K562 (cell line): ENCODE data around the gene NQO2. TPM values are rescaled to one million over a fixed set of nuclear protein-coding genes. Genes with fewer than 3 reads are reported as not detected.
A peak's percentile ranks its signal among the peaks of the same experiment; 100 is the strongest.

Experiments
- ATAC-seq: fragments of 200-7000 bp; cut with Tn5 transposase; 3 replicates; pipeline ENCODE4 v1.9.1; 2020; ENCODE audit warnings: moderate library complexity
- BruUV-seq: library from RNA; stranded (reverse); fragments of 400-500 nt; replicated peaks from 2 replicates; lab custom pipeline; 2021; lab: Mats Ljungman, UMichigan
- CTCF ChIA-PET: fragments of 300-600 bp; formaldehyde crosslinking; extraction: SDS; loops from one replicate; lab custom pipeline; 2021; ENCODE audit warnings: low intra/inter-chr PET ratio; lab: Yijun Ruan, JAX
- POLR2A ChIA-PET: fragments of 300-600, 350-650 bp; sonication (Branson Sonifier 250); formaldehyde crosslinking; extraction: SDS; loops from one replicate; lab custom pipeline; 2021; ENCODE audit warnings: antibody characterized with exemption, inconsistent platforms; lab: Yijun Ruan, JAX
- DNase-seq, 4 experiments: peaks; one replicate each; pipeline versions ENCODE4 v3.0.0 to v3.0.0-alpha.2; 2011 to 2018; ENCODE audit warnings: low spot score in 3 of 4, mixed read lengths in 3 of 4; ENCODE audit errors: extremely low read depth in 1 of 4
- FAIRE-seq: peaks from 2 replicates; lab custom pipeline; 2011; peaks lifted over from hg19 to GRCh38; lab: Jason Lieb, UNC
- H2AFZ ChIP-seq: 2 replicates; pipeline ENCODE4 v1.6.0; 2011; ENCODE audit warnings: low read depth, low read length, control low read depth, inconsistent platforms
- H3K27ac ChIP-seq: fragments of 200-600 bp; 3 replicates; pipeline ENCODE4 v1.8.0; 2011; ENCODE audit warnings: low read depth, mild to moderate bottlenecking, control low read depth, inconsistent platforms, low read length, moderate library complexity, mixed read lengths; ENCODE audit errors: extremely low read depth
- H3K27me3 ChIP-seq, 2 experiments: fragments of 300-600 bp in 1 of 2; 2 replicates in 1 of 2; 3 replicates in 1 of 2; pipeline versions ENCODE4 v1.6.0 to v1.8.0; 2011; ENCODE audit warnings: inconsistent platforms in 2 of 2, low read length in 2 of 2, mild to moderate bottlenecking in 1 of 2, mixed read lengths in 1 of 2, moderate library complexity in 1 of 2; ENCODE audit not compliant: control insufficient read depth in 2 of 2, insufficient read depth in 2 of 2
- H3K36me3 ChIP-seq: fragments of 300-600 bp; 3 replicates; pipeline ENCODE4 v1.8.0; 2011; ENCODE audit warnings: mild to moderate bottlenecking, low read length, inconsistent platforms; ENCODE audit not compliant: control insufficient read depth, insufficient read depth
- H3K4me1 ChIP-seq, 2 experiments: fragments of 200-600 bp in 1 of 2; replicated peaks in 1 of 2; 2 replicates in 1 of 2; 3 replicates in 1 of 2; pipeline versions ENCODE4 v1.5.1 to v1.8.0; 2011; ENCODE audit warnings: inconsistent platforms in 2 of 2, low read length in 2 of 2, mild to moderate bottlenecking in 1 of 2, mixed read lengths in 1 of 2, moderate library complexity in 1 of 2; ENCODE audit not compliant: control insufficient read depth in 2 of 2, insufficient read depth in 2 of 2
- H3K4me2 ChIP-seq: 2 replicates; pipeline ENCODE4 v1.6.1; 2011; ENCODE audit warnings: low read length, control low read depth, inconsistent platforms, mixed read lengths; ENCODE audit not compliant: insufficient read depth
- H3K4me3 ChIP-seq: fragments of 200-600 bp; sonication (generic), shearing (Covaris generic); 2 replicates; pipeline ENCODE4 v1.5.1; 2016; ENCODE audit warnings: control low read depth, inconsistent platforms
- H3K79me2 ChIP-seq: fragments of 200-600 bp; 3 replicates; pipeline ENCODE4 v1.8.0; 2011; ENCODE audit warnings: low read length, inconsistent platforms; ENCODE audit not compliant: control insufficient read depth, insufficient read depth
- H3K9ac ChIP-seq, 2 experiments: 2 replicates each; pipeline versions ENCODE4 v1.6.0 to v1.6.1; 2011; ENCODE audit warnings: low read depth in 2 of 2, low read length in 2 of 2, control low read depth in 1 of 2, inconsistent platforms in 1 of 2, mild to moderate bottlenecking in 1 of 2, mixed read lengths in 1 of 2; ENCODE audit not compliant: insufficient read depth in 1 of 2
- H3K9me1 ChIP-seq: one replicate; pipeline ENCODE4 v1.6.0; 2011; ENCODE audit warnings: inconsistent platforms, mild to moderate bottlenecking, low read length, moderate library complexity; ENCODE audit not compliant: control insufficient read depth, insufficient read depth
- H3K9me3 ChIP-seq: replicated peaks from 2 replicates; pipeline ENCODE4 v1.5.1; 2011; ENCODE audit warnings: low read depth, low read length, inconsistent platforms; ENCODE audit not compliant: control insufficient read depth, insufficient read depth
- H4K20me1 ChIP-seq: replicated peaks from 2 replicates; pipeline ENCODE4 v1.6.1; 2011; ENCODE audit warnings: low read length, inconsistent platforms, mixed read lengths; ENCODE audit not compliant: control insufficient read depth, insufficient read depth
- BRD9 ChIP-seq: fragments of 450-650 bp; IDR thresholded peaks from 2 replicates; pipeline ENCODE4 v1.6.1; 2018; ENCODE audit warnings: low read depth; ENCODE audit not compliant: partially characterized antibody
- FOXJ3 ChIP-seq: sonication (generic); formaldehyde crosslinking; IDR thresholded peaks from 2 replicates; pipeline ENCODE4 v1.4.0; 2020; ENCODE audit warnings: mild to moderate bottlenecking, missing genetic modification reagents
- MEIS2 ChIP-seq: fragments of 450-650 bp; IDR thresholded peaks from 2 replicates; pipeline ENCODE4 v1.6.1; 2014; ENCODE audit warnings: mild to moderate bottlenecking; ENCODE audit not compliant: partially characterized antibody
- POLR2G ChIP-seq: fragments of 200-400 bp; formaldehyde crosslinking; IDR thresholded peaks from 2 replicates; pipeline ENCODE4 v1.6.1; 2017; ENCODE audit warnings: low read depth, mild to moderate bottlenecking, antibody characterized with exemption, low read length, moderate library complexity
- PRPF4 ChIP-seq: fragments of 200-400 bp; formaldehyde crosslinking; IDR thresholded peaks from one replicate; pipeline ENCODE4 v1.6.1; 2017; ENCODE audit warnings: low read length, low read depth, mild to moderate bottlenecking; ENCODE audit not compliant: insufficient read depth, poor library complexity, severe bottlenecking
- SREBF1 ChIP-seq: fragments of 150-350 bp; IDR thresholded peaks from 2 replicates; pipeline ENCODE4 v1.6.1; 2014; ENCODE audit warnings: antibody characterized with exemption, low read depth, low read length, borderline replicate concordance
- TFE3 ChIP-seq: fragments of 450-650 bp; formaldehyde crosslinking; IDR thresholded peaks from 2 replicates; pipeline ENCODE4 v1.4.0; 2020; ENCODE audit warnings: mild to moderate bottlenecking, mixed read lengths
- XRCC3 ChIP-seq: fragments of 450-650 bp; IDR thresholded peaks from 2 replicates; pipeline ENCODE4 v1.6.1; 2017; ENCODE audit warnings: mild to moderate bottlenecking, moderate library complexity
- ZBTB40 ChIP-seq, 2 experiments: fragments of 450-650 bp in 1 of 2; sonication (generic) in 1 of 2; formaldehyde crosslinking in 1 of 2; IDR thresholded peaks; 2 replicates each; pipeline versions ENCODE4 v1.7.1 to v1.9.0; 2016 to 2022; ENCODE audit warnings: inconsistent platforms in 1 of 2, mild to moderate bottlenecking in 1 of 2, missing genetic modification reagents in 1 of 2
- ZNF75A ChIP-seq: fragments of 450-650 bp; formaldehyde crosslinking; IDR thresholded peaks from 2 replicates; pipeline ENCODE4 v1.4.0; 2020; ENCODE audit warnings: mild to moderate bottlenecking
- whole genome bisulfite sequencing: fragments of 100-300 bp; shearing (Covaris generic); methylation state at CpG from one replicate; pipeline ENCODE4 v1.1.6; 2016; ENCODE audit warnings: low coverage, mixed read lengths; ENCODE audit not compliant: insufficient coverage; ENCODE audit errors: missing lambda C conversion rate; 5-methylcytosine and 5-hydroxymethylcytosine counted together
- in situ Hi-C: fragments of 300-500 bp; cut with MboI; formaldehyde crosslinking; loops from 4 replicates; pipeline ENCODE4 v1.15.0; 2018; ENCODE audit warnings: inconsistent platforms, mixed read lengths
- intact Hi-C: fragments of 100-400 bp; cut with micrococcal nuclease; formaldehyde crosslinking; loops from 2 replicates; pipeline ENCODE4 v1.14.2; 2022
- polyA plus RNA-seq, 8 experiments: library from polyadenylated mRNA; depleted of rRNA in 4 of 8; stranded (reverse) in 5 of 8; unstranded in 3 of 8; fragments of >200 nt; fragmentation: Nextera tagmentation in 2 of 8; fragmentation: Illumina TruSeq in 1 of 8; extraction: Ambion mirVana in 2 of 8; extraction: Trizol in 1 of 8; gene quantifications; 2 replicates each; pipeline versions ENCODE4 v1.2.1 to v1.2.3, GENCODE V29; 2011 to 2014; ENCODE audit warnings: inconsistent platforms in 1 of 8, missing spikeins in 1 of 8
- total RNA-seq, 7 experiments: library from RNA; depleted of rRNA in 6 of 7; stranded (reverse); fragments of >200 nt in 6 of 7; fragmentation: Illumina TruSeq in 2 of 7; extraction: Trizol in 2 of 7; gene quantifications; 2 replicates each; pipeline versions ENCODE4 v1.2.1 to v1.2.3, GENCODE V29; 2011 to 2021; ENCODE audit warnings: low replicate concordance in 1 of 7

Gene NQO2
- total and polyA plus RNA-seq, 9 of the 15 experiments (the other 6 are each of a cell fraction or from before 2014, with no cell fraction given), result 54.6 to 214 (median 116) TPM

GRCh38 chr6:2977799-2978590 lies 21.7 kb upstream of the NQO2 start:
- in situ Hi-C loops, result no loop called here
- Histone ChIP-seq H3K36me3 (no peaks in the 10 kb centered on the region), H3K4me1 (peaks cover 18 to 72% of the 10 kb centered on the region in 2 experiments), H4K20me1 (no peaks in the 10 kb centered on the region), H3K4me2 (no peak overlapping the region), H2AFZ (peak overlapping the region; percentile 45; the same call in 1 of the 2 replicates), H3K79me2 (no peaks in the 10 kb centered on the region), H3K9me1 (no peaks in the 10 kb centered on the region), H3K27ac (no peak overlapping the region; the same call in 2 of the 3 replicates), H3K9ac (no peak overlapping the region), H3K9me3 (no peaks in the 10 kb centered on the region), H3K4me3 (no peak overlapping the region), H3K27me3 (no peaks in the 10 kb centered on the region)
- FAIRE-seq (no peak), ATAC-seq (peak; percentile 33; the same call in 2 of the 3 replicates), DNase-seq (no peak)
- WGBS, result 51% methylated on average over 3 of the region's 3 CpGs
- POLR2A ChIA-PET, result interaction anchor here (0.6 to 2.7 kb wide), 6 partner anchors 11 to 746 kb away, joined by 3 to 22 read pairs (median 3); partner anchors contain the start of genes TUBB2A and WRNIP1
- intact Hi-C loops, result no loop called here
- CTCF ChIA-PET, result no interaction called here
- BruUV-seq, result no TSS peak
- TF ChIP-seq BRD9 (peak; percentile 14), TFE3 (peak; percentile 55), MEIS2 (peak; percentile 7), ZNF75A (CRISPR knock-in tag) (no peak), SREBF1 (no peak), POLR2G (no peak), PRPF4 (no peak), ZBTB40 (IDR thresholded peaks at IDR 0.05) (no peak), ZBTB40 (CRISPR knock-in tag; IDR thresholded peaks at IDR 0.05) (no peak), XRCC3 (no peak), FOXJ3 (CRISPR knock-in tag) (no peak)
